Endothelial cell (in vitro differentiated cells): ENCODE results near the gene POLR1A. TPM values are rescaled to one million over a fixed set of nuclear protein-coding genes. Genes with fewer than 3 reads are reported as not detected.

ENCODE experiments used
- total RNA-seq: library from RNA; stranded (reverse); fragmentation: NEBNext Ultra II Directional; extraction: Animal tissue kit (Norgen Biotek cat#: 25700); gene quantifications from one replicate; pipeline ENCODE4 v1.2.1, GENCODE V29; 2021; ENCODE audit not compliant: unreplicated experiment

Gene POLR1A
- total RNA-seq, 1 donor from 2014 or later = 30.4 TPM

Other genes starting within 250 kb of the POLR1A start
- 49.8 TPM for gene ST3GAL5, start 216.9 kb downstream of the POLR1A start, total RNA-seq
- gene PTCD3, start 349 bp upstream of the POLR1A start, total RNA-seq = 80.9 TPM
- gene IMMT, start 89.6 kb upstream of the POLR1A start, total RNA-seq = 107 TPM
- gene MRPL35, start 93.6 kb upstream of the POLR1A start, total RNA-seq = 30.8 TPM
- gene REEP1, start 231.7 kb upstream of the POLR1A start, total RNA-seq = 0.62 TPM